Measurements from ENCODE around the gene KIF3B. TPM values are rescaled to one million over a fixed set of nuclear protein-coding genes. Genes with fewer than 3 reads are reported as not detected.
"Not testable (repeated sequence)": the region's sequence is repeated elsewhere in the genome, so short reads cannot be mapped to it uniquely, and the experiment has no call there.

The KIF3B gene
- total and polyA plus RNA-seq, 10 of the 15 experiments (the other 5 are each of a cell fraction or from before 2014, with no cell fraction given) = 7.4 to 37.3 (median 25.9) TPM

- H3K4me2 ChIP-seq (ENCODE audit: control insufficient read depth, insufficient read depth); H4K20me1 ChIP-seq (ENCODE audit: control insufficient read depth, insufficient read depth); BruUV-seq (replicated peaks); H2AFZ ChIP-seq (ENCODE audit: control insufficient read depth, low read depth, low read length); H3K27me3 ChIP-seq (replicated peaks in 1 of 2; ENCODE audit: control insufficient read depth in 2 of 2, insufficient read depth in 2 of 2, low read length in 1 of 2); H3K4me1 ChIP-seq (ENCODE audit: control insufficient read depth, insufficient read depth, low read length); ATAC-seq; RAD21 ChIA-PET (ENCODE audit: unreplicated experiment); DNase-seq (ENCODE audit: low read depth, low spot score); H3K4me3 ChIP-seq; H3K9me3 ChIP-seq (replicated peaks; ENCODE audit: control insufficient read depth, insufficient read depth, low read length); intact Hi-C loops (cut with micrococcal nuclease; ENCODE audit: unreplicated experiment); H3K9ac ChIP-seq (ENCODE audit: control insufficient read depth, insufficient read depth, low read length); FAIRE-seq; in situ Hi-C loops (cut with MboI); H3K27ac ChIP-seq (ENCODE audit: control insufficient read depth, insufficient read depth); H3K79me2 ChIP-seq (ENCODE audit: control insufficient read depth, insufficient read depth, low read length): not testable (repeated sequence)
- ChIA-PET CTCF (interaction anchor here (0.8 kb wide), 1 partner anchor 37 kb away, joined by 3 read pairs; no protein-coding TSS in a partner anchor), SMC1A (ENCODE audit: uncharacterized antibody, unreplicated experiment) (interaction anchor here (1.9 kb wide), 1 partner anchor 9 kb away, joined by 6 read pairs; no protein-coding TSS in a partner anchor), POLR2A (interaction anchor here (0.7 kb wide), 1 partner anchor 20 kb away, joined by 3 read pairs; no protein-coding TSS in a partner anchor)
- WGBS (ENCODE audit: insufficient coverage, insufficient replicate concordance, low lambda C conversion rate, missing lambda C conversion rate) = 94% methylated on average over 9 of the region's 9 CpGs
- peaks cover 0 to 16% of the 10 kb centered on the region in 2 experiments; a peak in 2 of 4 replicates for H3K36me3 ChIP-seq (ENCODE audit: control insufficient read depth in 2 of 2, insufficient read depth in 2 of 2, low read length in 1 of 2)
These were observed 102.6 kb downstream of the KIF3B start for GRCh38 chr20:32380037-32380436.

GRCh38 chr20:32380745-32381144, 103.3 kb downstream of the KIF3B start:
- POLR2A ChIA-PET = interaction anchor here (0.7 to 1.1 kb wide), 2 partner anchors 9 to 19 kb away, joined by 3 read pairs; no protein-coding TSS in a partner anchor
- Histone ChIP-seq H3K27me3 (replicated peaks in 1 of 2; ENCODE audit: control insufficient read depth in 2 of 2, insufficient read depth in 2 of 2, low read length in 1 of 2) (no peaks in the 10 kb centered on the region), H3K4me3 (no peak overlapping the region), H3K9ac (ENCODE audit: control insufficient read depth, insufficient read depth, low read length) (no peak overlapping the region), H3K9me3 (replicated peaks; ENCODE audit: control insufficient read depth, insufficient read depth, low read length) (no peaks in the 10 kb centered on the region), H3K36me3 (ENCODE audit: control insufficient read depth in 2 of 2, insufficient read depth in 2 of 2, low read length in 1 of 2) (peaks cover 0 to 16% of the 10 kb centered on the region in 2 experiments; a peak in 1 of 4 replicates), H2AFZ (ENCODE audit: control insufficient read depth, low read depth, low read length) (no peak overlapping the region), H3K4me2 (ENCODE audit: control insufficient read depth, insufficient read depth) (no peak overlapping the region), H3K79me2 (ENCODE audit: control insufficient read depth, insufficient read depth, low read length) (no peaks in the 10 kb centered on the region; the same call in 1 of the 2 replicates), H3K27ac (ENCODE audit: control insufficient read depth, insufficient read depth) (no peak overlapping the region), H4K20me1 (ENCODE audit: control insufficient read depth, insufficient read depth) (no peaks in the 10 kb centered on the region), H3K4me1 (ENCODE audit: control insufficient read depth, insufficient read depth, low read length) (no peaks in the 10 kb centered on the region)
- in situ Hi-C loops (cut with MboI) = no loop called here
- ATAC-seq = no peak
- intact Hi-C loops (cut with micrococcal nuclease; ENCODE audit: unreplicated experiment) = no loop called here
- SMC1A ChIA-PET (ENCODE audit: uncharacterized antibody, unreplicated experiment) = interaction anchor here (1.2 to 1.9 kb wide), 2 partner anchors 9 to 16 kb away, joined by 3 to 6 read pairs; no protein-coding TSS in a partner anchor
- FAIRE-seq = no peak
- no peak for DNase-seq (ENCODE audit: low read depth, low spot score)
- CTCF ChIA-PET = interaction anchor here (0.8 to 0.9 kb wide), 2 partner anchors 36 to 44 kb away, joined by 3 to 4 read pairs; no protein-coding TSS in a partner anchor
- BruUV-seq (replicated peaks) = TSS peak; percentile 16
- RAD21 ChIA-PET (ENCODE audit: unreplicated experiment) = no interaction called here
- 86% methylated on average over 3 of the region's 3 CpGs for WGBS (ENCODE audit: insufficient coverage, insufficient replicate concordance, low lambda C conversion rate, missing lambda C conversion rate)
- TF ChIP-seq BACH1 (IDR thresholded peaks at IDR 0.05; ENCODE audit: borderline replicate concordance) = no peak
- no peak for TF ChIP-seq SMC3 (IDR thresholded peaks at IDR 0.05; ENCODE audit: borderline replicate concordance, low read length)
- no peak for TF ChIP-seq IKZF1 (conservative IDR thresholded peaks at IDR 0.05)
- TF ChIP-seq SMAD1 (IDR thresholded peaks at IDR 0.05; ENCODE audit: low read depth, partially characterized antibody) = no peak
- TF ChIP-seq SIX5 (IDR thresholded peaks at IDR 0.05; ENCODE audit: low read depth, low read length, severe bottlenecking) = no peak
- TF ChIP-seq ZNF217 (IDR thresholded peaks at IDR 0.05) = no peak
- TF ChIP-seq CREB1 (IDR thresholded peaks at IDR 0.05; ENCODE audit: low read depth) = no peak
- TF ChIP-seq BCL3 (IDR thresholded peaks at IDR 0.05; ENCODE audit: borderline replicate concordance, insufficient read depth, low read depth, low read length, poor library complexity, severe bottlenecking) = no peak
- no peak for TF ChIP-seq POU2F2 (IDR thresholded peaks at IDR 0.05; ENCODE audit: borderline replicate concordance, low read depth, low read length)
- no peak for TF ChIP-seq POLR2A (IDR thresholded peaks at IDR 0.05; ENCODE audit: low read depth, low read length)
- TF ChIP-seq EED (IDR thresholded peaks at IDR 0.05; ENCODE audit: low read depth) = no peak
- TF ChIP-seq FOXM1 (IDR thresholded peaks at IDR 0.05; ENCODE audit: low read depth, low read length) = no peak
- TF ChIP-seq FOXK2 (IDR thresholded peaks at IDR 0.05) = no peak
- no peak for TF ChIP-seq ASH2L (IDR thresholded peaks at IDR 0.05; ENCODE audit: borderline replicate concordance, low read depth)
- TF ChIP-seq SP1 (IDR thresholded peaks at IDR 0.05; ENCODE audit: low read depth, low read length) = no peak
- no peak for TF ChIP-seq EGR1 (IDR thresholded peaks at IDR 0.05; ENCODE audit: borderline replicate concordance in 1 of 2, low read depth in 2 of 2, low read length in 2 of 2)
- TF ChIP-seq TAF1 (IDR thresholded peaks at IDR 0.05; ENCODE audit: borderline replicate concordance, low read depth, low read length) = no peak
- TF ChIP-seq PAX5 (IDR thresholded peaks at IDR 0.05; ENCODE audit: borderline replicate concordance, low read depth, low read length) = no peak
- TF ChIP-seq ESRRA (IDR thresholded peaks at IDR 0.05; ENCODE audit: low read length) = no peak
